ENCODE measurements around the gene RNASE11. TPM values are rescaled to one million over a fixed set of nuclear protein-coding genes. Genes with fewer than 3 reads are reported as not detected.

Gene RNASE11
- total and polyA plus RNA-seq, 2 donors (not counting 3 experiments of a cell fraction or from before 2014, with no cell fraction given), result not detected

DNA sequence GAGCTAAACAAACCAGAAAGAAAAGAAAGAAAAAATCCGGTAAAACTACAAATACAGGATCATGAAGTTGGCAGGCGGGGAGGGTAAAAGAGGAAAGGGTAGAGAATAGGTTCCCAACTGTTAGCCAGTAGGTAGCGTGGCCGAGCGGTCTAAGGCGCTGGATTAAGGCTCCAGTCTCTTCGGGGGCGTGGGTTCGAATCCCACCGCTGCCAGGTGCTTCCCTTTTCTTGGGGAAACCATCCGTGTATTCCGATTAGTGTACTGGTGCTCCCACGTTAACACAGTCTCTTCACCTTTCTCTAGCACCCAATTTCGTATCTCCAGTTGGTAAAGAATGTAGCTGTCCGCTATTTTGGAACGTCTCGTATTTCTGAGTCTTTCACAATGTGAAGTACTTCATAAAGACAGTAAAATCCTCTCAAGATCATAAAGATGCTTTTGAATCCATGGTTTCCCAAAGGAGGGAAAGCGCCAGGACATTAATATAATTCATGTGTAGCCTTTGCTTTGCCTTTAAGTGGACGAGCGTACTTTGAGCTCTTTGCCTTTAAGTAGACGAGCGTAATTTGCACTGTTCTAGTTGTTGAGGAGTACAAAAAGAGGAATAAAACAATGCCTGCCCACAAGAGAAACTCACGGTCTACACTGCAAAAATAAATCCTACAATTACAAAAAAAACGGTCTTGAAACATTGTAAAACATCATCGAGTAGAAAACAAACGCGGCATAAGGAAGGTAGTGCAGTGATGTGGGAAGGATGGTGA, 22.4 kb upstream of the RNASE11 start:
- FAIRE-seq (peak; percentile 69), DNase-seq (ENCODE audit: low read depth, low spot score) (peak; percentile 79)
- dilution Hi-C loops (cut with MboI; ENCODE audit: extremely low pct_ligation_motif_present, low sequenced_read_pairs), result no loop called here

DNA sequence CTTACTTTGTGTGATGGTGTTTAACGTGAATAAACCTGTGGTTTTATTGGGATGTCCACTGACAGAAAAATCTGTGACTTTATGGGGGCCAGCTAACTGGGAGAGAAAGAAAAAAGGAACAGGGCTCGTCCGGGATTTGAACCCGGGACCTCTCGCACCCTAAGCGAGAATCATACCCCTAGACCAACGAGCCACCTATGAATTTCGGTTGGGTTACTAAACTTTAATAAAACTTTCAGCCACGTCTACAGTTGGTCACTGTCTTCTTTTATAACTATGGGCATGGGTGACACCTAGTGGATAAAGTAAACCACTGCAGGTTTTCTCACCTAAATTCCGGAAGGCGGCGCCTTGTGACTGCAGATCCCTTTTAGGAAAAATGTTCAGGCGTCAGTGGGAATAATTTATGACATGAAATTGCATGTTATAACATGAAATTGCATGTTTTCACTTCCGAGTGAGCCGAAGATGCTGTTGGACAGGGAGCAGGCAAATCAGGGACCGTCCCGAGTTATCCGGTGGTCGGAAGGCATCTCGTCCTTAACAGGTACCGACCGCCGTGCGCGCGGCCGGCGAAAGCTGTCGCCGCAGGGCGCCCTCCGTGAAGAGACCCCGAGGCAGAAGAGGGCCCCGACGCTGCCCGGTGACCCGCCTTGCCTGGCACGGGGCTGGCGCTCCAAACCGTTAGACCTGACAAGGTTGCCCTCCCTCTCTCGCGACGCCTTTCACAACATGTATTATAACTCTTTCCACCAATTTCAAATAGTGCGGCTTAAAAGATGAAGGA, 21.6 kb upstream of the RNASE11 start:
- Histone ChIP-seq H3K36me3 (ENCODE audit: control insufficient read depth in 2 of 2, extremely low read depth in 1 of 2, insufficient read depth in 2 of 2, low read length in 2 of 2) (no peaks in the 10 kb centered on the region), H2AFZ (ENCODE audit: low read depth, low read length) (peak overlapping the region; percentile 100), H3K27ac (ENCODE audit: insufficient read depth, low read depth, low read length) (no peak overlapping the region), H3K9me3 (replicated peaks; ENCODE audit: control insufficient read depth, insufficient read depth, low read length) (no peaks in the 10 kb centered on the region), H4K20me1 (replicated peaks; ENCODE audit: control insufficient read depth, extremely low read depth, insufficient read depth, low read length) (no peaks in the 10 kb centered on the region), H3K9me1 (replicated peaks; ENCODE audit: control insufficient read depth, extremely low read depth, insufficient read depth, low read length) (no peaks in the 10 kb centered on the region), H3K79me2 (ENCODE audit: control insufficient read depth, insufficient read depth, low read length) (no peaks in the 10 kb centered on the region), H3K27me3 (ENCODE audit: control insufficient read depth in 2 of 2, insufficient read depth in 2 of 2, low read length in 2 of 2) (peaks cover 3 to 6% of the 10 kb centered on the region in 2 experiments), H3K4me1 (ENCODE audit: control insufficient read depth, extremely low read depth, insufficient read depth, low read length) (peaks cover 8% of the 10 kb centered on the region), H3K4me2 (ENCODE audit: insufficient read depth, low read length) (peak overlapping the region; percentile 76), H3K9ac (replicated peaks; ENCODE audit: extremely low read depth, insufficient read depth, low read length) (peak overlapping the region; percentile 74), H3K4me3 (replicated peaks in 1 of 3; ENCODE audit: insufficient read depth in 1 of 3, low read depth in 1 of 3, low read length in 3 of 3) (peak overlapping the region; percentile 72 to 100 (median 95))
- dilution Hi-C loops (cut with MboI; ENCODE audit: extremely low pct_ligation_motif_present, low sequenced_read_pairs) (no loop called here), intact Hi-C loops (cut with micrococcal nuclease) (loop anchor here (1.0 to 5.0 kb wide), 7 partner anchors 82 to 363 kb away; partner anchors contain the start of genes OSGEP and PIP4P1)
- ChIA-PET POLR2A (no interaction called here), CTCF (interaction anchor here (0.9 to 8.7 kb wide), 17 partner anchors 12 to 282 kb away, joined by 3 to 110 read pairs (median 3); partner anchors contain the start of genes CCNB1IP1, PARP2, RNASE11 and TEP1)
- FAIRE-seq (peak; percentile 79), DNase-seq (ENCODE audit: low read depth, low spot score) (peak; percentile 89)
- TF ChIP-seq, protein P1, sequence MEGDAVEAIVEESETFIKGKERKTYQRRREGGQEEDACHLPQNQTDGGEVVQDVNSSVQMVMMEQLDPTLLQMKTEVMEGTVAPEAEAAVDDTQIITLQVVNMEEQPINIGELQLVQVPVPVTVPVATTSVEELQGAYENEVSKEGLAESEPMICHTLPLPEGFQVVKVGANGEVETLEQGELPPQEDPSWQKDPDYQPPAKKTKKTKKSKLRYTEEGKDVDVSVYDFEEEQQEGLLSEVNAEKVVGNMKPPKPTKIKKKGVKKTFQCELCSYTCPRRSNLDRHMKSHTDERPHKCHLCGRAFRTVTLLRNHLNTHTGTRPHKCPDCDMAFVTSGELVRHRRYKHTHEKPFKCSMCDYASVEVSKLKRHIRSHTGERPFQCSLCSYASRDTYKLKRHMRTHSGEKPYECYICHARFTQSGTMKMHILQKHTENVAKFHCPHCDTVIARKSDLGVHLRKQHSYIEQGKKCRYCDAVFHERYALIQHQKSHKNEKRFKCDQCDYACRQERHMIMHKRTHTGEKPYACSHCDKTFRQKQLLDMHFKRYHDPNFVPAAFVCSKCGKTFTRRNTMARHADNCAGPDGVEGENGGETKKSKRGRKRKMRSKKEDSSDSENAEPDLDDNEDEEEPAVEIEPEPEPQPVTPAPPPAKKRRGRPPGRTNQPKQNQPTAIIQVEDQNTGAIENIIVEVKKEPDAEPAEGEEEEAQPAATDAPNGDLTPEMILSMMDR (IDR thresholded peaks at IDR 0.05; ENCODE audit: extremely low read depth in 1 of 2, insufficient read depth in 1 of 2, low read depth in 1 of 2, low read length in 2 of 2), result peak; percentile 67 to 86
- TF ChIP-seq, protein P2, sequence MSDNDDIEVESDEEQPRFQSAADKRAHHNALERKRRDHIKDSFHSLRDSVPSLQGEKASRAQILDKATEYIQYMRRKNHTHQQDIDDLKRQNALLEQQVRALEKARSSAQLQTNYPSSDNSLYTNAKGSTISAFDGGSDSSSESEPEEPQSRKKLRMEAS (IDR thresholded peaks at IDR 0.05; ENCODE audit: insufficient read depth, insufficient read length), result no peak
- BruUV-seq (replicated peaks), result no TSS peak

More for the DNA sequence above, 22.4 kb upstream of the RNASE11 start:
- ChIA-PET CTCF (interaction anchor here (0.9 to 8.7 kb wide), 10 partner anchors 11 to 282 kb away, joined by 3 to 110 read pairs (median 4); partner anchors contain the start of genes PARP2 and TEP1), POLR2A (interaction anchor here (0.9 kb wide), 1 partner anchor 141 kb away, joined by 3 read pairs; the partner anchor contains the start of gene PNP)
- Histone ChIP-seq H3K4me1 (ENCODE audit: control insufficient read depth, extremely low read depth, insufficient read depth, low read length) (peaks cover 11% of the 10 kb centered on the region), H3K4me2 (ENCODE audit: insufficient read depth, low read length) (peak overlapping the region; percentile 76), H3K27me3 (ENCODE audit: control insufficient read depth in 2 of 2, insufficient read depth in 2 of 2, low read length in 2 of 2) (peaks cover 3 to 6% of the 10 kb centered on the region in 2 experiments), H3K27ac (ENCODE audit: insufficient read depth, low read depth, low read length) (no peak overlapping the region), H3K9ac (replicated peaks; ENCODE audit: extremely low read depth, insufficient read depth, low read length) (peak overlapping the region; percentile 74), H3K9me3 (replicated peaks; ENCODE audit: control insufficient read depth, insufficient read depth, low read length) (no peaks in the 10 kb centered on the region), H3K36me3 (ENCODE audit: control insufficient read depth in 2 of 2, extremely low read depth in 1 of 2, insufficient read depth in 2 of 2, low read length in 2 of 2) (no peaks in the 10 kb centered on the region), H3K9me1 (replicated peaks; ENCODE audit: control insufficient read depth, extremely low read depth, insufficient read depth, low read length) (no peaks in the 10 kb centered on the region), H3K79me2 (ENCODE audit: control insufficient read depth, insufficient read depth, low read length) (no peaks in the 10 kb centered on the region), H2AFZ (ENCODE audit: low read depth, low read length) (peak overlapping the region; percentile 100), H3K4me3 (replicated peaks in 1 of 3; ENCODE audit: insufficient read depth in 1 of 3, low read depth in 1 of 3, low read length in 3 of 3) (peak overlapping the region; percentile 72 to 100 (median 95)), H4K20me1 (replicated peaks; ENCODE audit: control insufficient read depth, extremely low read depth, insufficient read depth, low read length) (no peaks in the 10 kb centered on the region)
- intact Hi-C loops (cut with micrococcal nuclease), result loop anchor here (5.0 kb wide), 2 partner anchors 247 to 362 kb away; no protein-coding TSS in a partner anchor
- TF ChIP-seq JUN (IDR thresholded peaks at IDR 0.05; ENCODE audit: borderline replicate concordance, insufficient read depth, insufficient read length, low read depth) (no peak), FOS (IDR thresholded peaks at IDR 0.05; ENCODE audit: borderline replicate concordance, insufficient read depth, low read length) (no peak), MYC (IDR thresholded peaks at IDR 0.05; ENCODE audit: low read depth, low read length) (no peak), GATA2 (IDR thresholded peaks at IDR 0.05; ENCODE audit: insufficient read depth, insufficient read length, low read depth, low read length) (no peak)
- BruUV-seq (replicated peaks), result no TSS peak
